Neuronal stem cell (in vitro differentiated cells): ENCODE measurements around the gene CD300C.

Source experiments
- DNase-seq: peaks from one replicate; pipeline ENCODE4 v3.0.0-alpha.2; 2013; ENCODE audit warnings: low spot score
- H2AFZ ChIP-seq: one replicate; pipeline ENCODE4 v1.6.1; 2013; ENCODE audit warnings: mild to moderate bottlenecking, low read length, inconsistent platforms
- H2AK5ac ChIP-seq: 2 replicates; pipeline ENCODE4 v1.6.1; 2013; ENCODE audit warnings: low read depth, mild to moderate bottlenecking, inconsistent platforms, low read length, moderate library complexity, mixed read lengths
- H2BK120ac ChIP-seq: 2 replicates; pipeline ENCODE4 v1.6.1; 2013; ENCODE audit warnings: low read depth, mild to moderate bottlenecking, inconsistent platforms, low read length, moderate library complexity, mixed read lengths
- H2BK12ac ChIP-seq: one replicate; pipeline ENCODE4 v1.6.1; 2013; ENCODE audit warnings: low read length, inconsistent platforms
- H2BK15ac ChIP-seq: 2 replicates; pipeline ENCODE4 v1.6.1; 2013; ENCODE audit warnings: mild to moderate bottlenecking, low read length, inconsistent platforms, mixed read lengths
- H2BK5ac ChIP-seq: one replicate; pipeline ENCODE4 v1.6.1; 2013; ENCODE audit warnings: inconsistent platforms, mild to moderate bottlenecking, low read length, moderate library complexity
- H3K14ac ChIP-seq: one replicate; pipeline ENCODE4 v1.6.1; 2013; ENCODE audit warnings: low read length, inconsistent platforms
- H3K18ac ChIP-seq: 2 replicates; pipeline ENCODE4 v1.6.1; 2013; ENCODE audit warnings: low read length, inconsistent platforms
- H3K23ac ChIP-seq: 2 replicates; pipeline ENCODE4 v1.6.1; 2013; ENCODE audit warnings: low read depth, mild to moderate bottlenecking, mixed read lengths, low read length, inconsistent platforms; ENCODE audit not compliant: poor library complexity
- H3K27ac ChIP-seq: replicated peaks from 3 replicates; pipeline ENCODE4 v1.5.1; 2013; ENCODE audit warnings: low read length, inconsistent platforms
- H3K27me3 ChIP-seq, 3 experiments: 2 replicates each; pipeline ENCODE4 v1.6.1; 2013; ENCODE audit warnings: low read length in 3 of 3, mild to moderate bottlenecking in 2 of 3, inconsistent platforms in 1 of 3, low read depth in 1 of 3, mixed read lengths in 1 of 3, moderate library complexity in 1 of 3; ENCODE audit not compliant: control insufficient read depth in 3 of 3, insufficient read depth in 3 of 3
- H3K36me3 ChIP-seq, 2 donors: replicated peaks in 1 of 2; 2 replicates each; pipeline ENCODE4 v1.6.1; 2013; ENCODE audit warnings: low read length in 2 of 2; ENCODE audit not compliant: control insufficient read depth in 2 of 2, insufficient read depth in 2 of 2
- H3K4ac ChIP-seq: 2 replicates; pipeline ENCODE4 v1.6.1; 2013; ENCODE audit warnings: inconsistent platforms, mild to moderate bottlenecking, low read length, moderate library complexity
- H3K4me1 ChIP-seq, 2 donors: 1 replicate in 1 of 2; 2 replicates in 1 of 2; pipeline ENCODE4 v1.6.1; 2013; ENCODE audit warnings: low read length in 2 of 2, low read depth in 1 of 2; ENCODE audit not compliant: control insufficient read depth in 2 of 2, insufficient read depth in 1 of 2
- H3K4me2 ChIP-seq: one replicate; pipeline ENCODE4 v1.6.1; 2013; ENCODE audit warnings: mild to moderate bottlenecking, low read length, inconsistent platforms; ENCODE audit not compliant: insufficient read depth, poor library complexity, severe bottlenecking
- H3K4me3 ChIP-seq, 2 donors: 2 replicates each; pipeline ENCODE4 v1.5.1; 2013; ENCODE audit warnings: low read length in 2 of 2, mild to moderate bottlenecking in 2 of 2, inconsistent platforms in 1 of 2, moderate library complexity in 1 of 2
- H3K79me1 ChIP-seq: one replicate; pipeline ENCODE4 v1.6.1; 2013; ENCODE audit warnings: low read depth, mild to moderate bottlenecking, inconsistent platforms, low read length, moderate library complexity
- H3K9ac ChIP-seq: one replicate; pipeline ENCODE4 v1.6.1; 2013; ENCODE audit warnings: mild to moderate bottlenecking, low read depth, low read length, inconsistent platforms; ENCODE audit not compliant: poor library complexity
- H3K9me3 ChIP-seq, 2 donors: replicated peaks in 1 of 2; 2 replicates each; pipeline versions ENCODE3 to v1.6.1; 2013; ENCODE audit warnings: low read length in 2 of 2, mild to moderate bottlenecking in 2 of 2, inconsistent platforms in 1 of 2, low read depth in 1 of 2, mixed read lengths in 1 of 2, moderate library complexity in 1 of 2; ENCODE audit not compliant: control insufficient read depth in 2 of 2, insufficient read depth in 1 of 2
- H4K8ac ChIP-seq: one replicate; pipeline ENCODE4 v1.6.1; 2013; ENCODE audit warnings: low read depth, mild to moderate bottlenecking, inconsistent platforms, low read length, moderate library complexity
- H4K91ac ChIP-seq: one replicate; pipeline ENCODE4 v1.6.1; 2013; ENCODE audit warnings: low read length, low read depth, mild to moderate bottlenecking, inconsistent platforms; ENCODE audit not compliant: poor library complexity
- WGBS, 2 donors: extraction: QIAGEN DNeasy Blood & Tissue Kit; methylation state at CpG; one replicate each; pipeline ENCODE4 v1.1.7; 2013; ENCODE audit warnings: missing lambda C conversion rate in 2 of 2, mixed read lengths in 1 of 2; ENCODE audit not compliant: insufficient read length in 2 of 2, insufficient replicate concordance in 1 of 2; ENCODE audit errors: extremely low coverage in 2 of 2; 5-methylcytosine and 5-hydroxymethylcytosine counted together

The CD300C gene

DNA sequence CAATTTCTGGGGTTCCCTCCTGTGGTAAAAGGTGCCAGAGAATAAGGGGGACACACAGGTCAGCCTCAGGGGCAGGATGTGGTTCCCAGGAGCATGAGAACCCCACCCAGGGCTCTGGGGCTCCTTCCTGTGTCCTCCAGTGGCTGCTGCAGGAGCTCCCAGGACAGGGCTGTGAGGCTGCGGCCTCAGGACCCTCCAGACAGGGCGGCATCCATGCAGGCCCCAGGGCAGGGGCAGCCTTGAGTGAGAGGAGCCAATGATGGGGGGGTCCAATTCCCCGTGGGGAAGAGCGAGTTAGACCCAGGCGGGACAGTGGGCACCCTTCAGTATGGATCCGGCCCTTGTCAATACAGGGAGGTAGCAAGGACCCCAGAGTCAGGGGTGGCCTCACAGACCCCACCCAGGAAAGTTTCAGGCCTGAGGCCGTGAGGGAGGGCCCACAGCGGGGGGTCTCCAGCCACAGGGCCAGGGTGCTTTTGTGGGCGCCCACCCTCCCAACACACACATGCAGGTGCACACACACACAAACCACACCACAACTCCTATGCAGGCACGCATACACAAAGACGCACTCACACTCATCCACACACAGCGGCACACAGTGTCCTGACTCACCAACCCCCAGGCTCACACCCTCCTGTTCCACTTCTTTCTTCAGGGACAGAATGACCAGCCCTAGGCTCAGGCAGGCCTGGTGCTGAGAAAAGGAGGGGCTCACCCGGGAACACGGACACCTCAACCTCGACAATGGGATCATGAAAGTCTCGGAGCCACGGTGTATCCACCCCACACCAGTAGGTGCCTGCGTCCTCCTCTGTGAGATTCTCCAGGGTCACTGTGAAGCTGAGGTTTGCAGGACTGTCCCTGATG, 1.8 kb downstream of the CD300C start:
- H3K4ac ChIP-seq, result no peak overlapping the region
- peak overlapping the region; percentile 40 for H2AK5ac ChIP-seq
- no peak overlapping the region for H4K8ac ChIP-seq
- H3K18ac ChIP-seq, result peak overlapping the region; percentile 85
- H3K14ac ChIP-seq, result peak overlapping the region; percentile 90
- H2BK5ac ChIP-seq, result no peak overlapping the region
- no peak overlapping the region for H2AFZ ChIP-seq
- H3K79me1 ChIP-seq, result no peaks in the 10 kb centered on the region
- no CpG with 5 or more reads among the region's 18 CpGs for WGBS, 2 donors
- no peaks in the 10 kb centered on the region for H3K36me3 ChIP-seq
- H4K91ac ChIP-seq, result no peak overlapping the region
- no peak overlapping the region for H3K4me3 ChIP-seq
- peaks cover 0 to 16% (median 2%) of the 10 kb centered on the region in 3 experiments for H3K27me3 ChIP-seq
- H3K27ac ChIP-seq, result no peak overlapping the region
- no peak overlapping the region for H3K9ac ChIP-seq
- no peak overlapping the region for H2BK12ac ChIP-seq
- H3K4me2 ChIP-seq, result no peak overlapping the region
- no peaks in the 10 kb centered on the region for H3K9me3 ChIP-seq
- peak overlapping the region; percentile 5 for H3K23ac ChIP-seq
- peak overlapping the region; percentile 45 for H2BK15ac ChIP-seq
- H3K4me1 ChIP-seq, result peaks cover 0 to 6% of the 10 kb centered on the region in 2 donors
- no peak overlapping the region for H2BK120ac ChIP-seq
- no peak for DNase-seq

- no peak overlapping the region for H3K4me2 ChIP-seq
- no peak overlapping the region for H3K4ac ChIP-seq
- H3K4me3 ChIP-seq, result no peak overlapping the region
- H3K9ac ChIP-seq, result no peak overlapping the region
- H3K27me3 ChIP-seq, result peaks cover 0 to 12% (median 2%) of the 10 kb centered on the region in 3 experiments
- no CpG with 5 or more reads among the region's 14 CpGs for WGBS, 2 donors
- no peak overlapping the region for H2BK12ac ChIP-seq
- H2BK5ac ChIP-seq, result no peak overlapping the region
- H3K9me3 ChIP-seq, result no peaks in the 10 kb centered on the region
- H4K8ac ChIP-seq, result no peak overlapping the region
- no peak overlapping the region for H4K91ac ChIP-seq
- H3K14ac ChIP-seq, result no peak overlapping the region
- H2AK5ac ChIP-seq, result peak overlapping the region; percentile 77
- H3K4me1 ChIP-seq, result peaks cover 0 to 6% of the 10 kb centered on the region in 2 donors
- DNase-seq, result no peak
- peak overlapping the region; percentile 50 for H3K23ac ChIP-seq
- no peak overlapping the region for H3K27ac ChIP-seq
- no peaks in the 10 kb centered on the region for H3K36me3 ChIP-seq
- H2BK15ac ChIP-seq, result peak overlapping the region; percentile 82
- H2BK120ac ChIP-seq, result no peak overlapping the region
- H3K18ac ChIP-seq, result peak overlapping the region; percentile 85
- H2AFZ ChIP-seq, result no peak overlapping the region
- H3K79me1 ChIP-seq, result no peaks in the 10 kb centered on the region
Measured at GRCh38 chr17:74543406-74543805, 2.5 kb downstream of the CD300C start.

DNA sequence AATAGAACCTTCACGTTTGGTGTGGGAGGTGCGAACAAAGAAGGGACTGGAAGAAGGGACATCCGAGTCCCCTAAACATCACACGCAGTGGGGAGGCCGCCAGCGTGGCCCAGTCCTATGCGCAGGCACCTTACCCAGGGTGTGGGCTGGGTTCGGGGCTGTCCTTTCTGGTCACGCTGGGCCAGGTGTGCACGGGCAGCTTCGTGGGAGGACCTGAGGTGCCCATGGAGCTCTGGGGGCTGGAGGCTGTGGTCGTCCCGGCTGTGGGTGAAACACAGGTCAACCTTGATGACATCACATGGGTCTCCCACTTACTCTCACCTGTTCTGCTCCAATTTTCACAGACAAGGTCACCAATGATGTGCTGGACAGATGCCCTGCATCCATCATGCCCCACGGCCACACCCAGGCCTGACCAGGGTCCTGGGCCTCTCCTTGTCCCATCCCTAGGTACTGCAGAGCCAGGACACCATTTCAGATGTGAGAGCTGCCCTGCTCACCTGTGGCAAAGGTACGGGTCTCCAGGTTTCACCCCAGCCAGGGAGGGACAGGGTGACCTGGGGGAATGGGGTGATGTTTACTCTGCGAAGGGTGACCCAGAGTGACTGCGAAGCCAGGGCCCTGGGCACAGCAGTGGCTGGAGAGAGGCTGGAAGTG, 3.1 kb downstream of the CD300C start:
- Histone ChIP-seq H2BK5ac (no peak overlapping the region), H2BK15ac (peak overlapping the region; percentile 82), H2AK5ac (peak overlapping the region; percentile 77), H4K8ac (no peak overlapping the region), H3K9me3 (no peaks in the 10 kb centered on the region), H3K27me3 (peaks cover 0 to 17% (median 2%) of the 10 kb centered on the region in 3 experiments), H3K4ac (no peak overlapping the region), H3K4me1 (peaks cover 0 to 6% of the 10 kb centered on the region in 2 donors), H3K36me3 (no peaks in the 10 kb centered on the region), H3K14ac (no peak overlapping the region), H3K18ac (peak overlapping the region; percentile 49), H2BK12ac (peak overlapping the region; percentile 82), H3K9ac (peak overlapping the region; percentile 30), H2AFZ (no peak overlapping the region), H3K4me3 (no peak overlapping the region), H4K91ac (no peak overlapping the region), H3K23ac (peak overlapping the region; percentile 50), H3K79me1 (no peaks in the 10 kb centered on the region), H3K4me2 (no peak overlapping the region), H2BK120ac (no peak overlapping the region), H3K27ac (no peak overlapping the region)
- DNase-seq, result no peak
- WGBS, 2 donors, result no CpG with 5 or more reads among the region's 17 CpGs

DNA sequence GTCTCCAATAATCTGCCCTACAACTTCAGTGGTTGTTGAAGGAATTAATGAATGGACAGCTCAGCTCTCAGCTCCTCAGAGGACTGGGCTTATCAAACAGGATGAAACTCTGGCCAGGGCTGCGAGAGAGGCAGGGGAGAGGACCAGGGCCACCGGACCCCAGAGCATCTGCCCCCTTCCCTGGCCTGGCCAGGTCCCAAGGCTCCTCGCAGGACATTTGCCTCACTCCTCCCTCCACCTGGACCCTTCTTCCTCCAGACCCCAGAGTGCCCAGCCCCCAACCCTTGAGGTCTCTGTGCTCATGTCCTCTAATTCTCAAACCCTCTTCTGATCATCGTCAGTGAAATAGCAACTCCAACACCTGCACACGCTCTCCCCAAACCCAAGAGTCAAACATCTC, 3.7 kb downstream of the CD300C start:
- no peak overlapping the region for H3K4me2 ChIP-seq
- no peak overlapping the region for H3K9ac ChIP-seq
- H3K27me3 ChIP-seq, result peaks cover 0 to 20% (median 2%) of the 10 kb centered on the region in 3 experiments
- H3K36me3 ChIP-seq, result no peaks in the 10 kb centered on the region
- no peak overlapping the region for H3K4ac ChIP-seq
- no peak overlapping the region for H3K14ac ChIP-seq
- no peak overlapping the region for H2BK15ac ChIP-seq
- H3K9me3 ChIP-seq, result no peaks in the 10 kb centered on the region
- no peak overlapping the region for H3K18ac ChIP-seq
- no peak overlapping the region for H3K27ac ChIP-seq
- no peak overlapping the region for H2BK5ac ChIP-seq
- no peak for DNase-seq
- H2BK120ac ChIP-seq, result no peak overlapping the region
- peaks cover 0 to 6% of the 10 kb centered on the region in 2 donors for H3K4me1 ChIP-seq
- no peak overlapping the region for H4K8ac ChIP-seq
- no peak overlapping the region for H2AK5ac ChIP-seq
- H2AFZ ChIP-seq, result no peak overlapping the region
- no peak overlapping the region for H2BK12ac ChIP-seq
- whole genome bisulfite sequencing, 2 donors, result no CpG with 5 or more reads among the region's 5 CpGs
- H3K79me1 ChIP-seq, result no peaks in the 10 kb centered on the region
- no peak overlapping the region for H4K91ac ChIP-seq
- no peak overlapping the region for H3K23ac ChIP-seq
- no peak overlapping the region for H3K4me3 ChIP-seq
